ENCODE results near the gene TPK1.

DNA sequence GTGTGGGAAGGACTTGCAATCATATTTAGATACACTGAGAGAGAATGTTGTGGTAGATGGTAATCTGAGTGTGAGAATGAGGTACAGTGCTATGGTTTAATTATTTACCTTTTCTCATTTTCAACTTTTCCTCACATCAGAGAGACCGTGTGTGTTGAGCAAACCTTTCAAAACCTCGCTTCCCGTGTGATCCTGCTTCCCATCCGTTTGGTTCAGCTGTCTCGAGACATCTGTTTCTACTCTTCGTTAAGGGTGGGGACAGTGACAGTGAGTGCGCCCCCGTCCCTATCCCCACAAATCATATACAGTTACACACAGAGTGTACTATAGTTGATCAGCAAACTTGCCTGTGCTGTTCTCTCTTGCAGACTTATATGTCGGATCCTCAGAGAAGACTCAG lies 399.4 kb downstream of the TPK1 start:
- TF ChIP-seq, protein P1, sequence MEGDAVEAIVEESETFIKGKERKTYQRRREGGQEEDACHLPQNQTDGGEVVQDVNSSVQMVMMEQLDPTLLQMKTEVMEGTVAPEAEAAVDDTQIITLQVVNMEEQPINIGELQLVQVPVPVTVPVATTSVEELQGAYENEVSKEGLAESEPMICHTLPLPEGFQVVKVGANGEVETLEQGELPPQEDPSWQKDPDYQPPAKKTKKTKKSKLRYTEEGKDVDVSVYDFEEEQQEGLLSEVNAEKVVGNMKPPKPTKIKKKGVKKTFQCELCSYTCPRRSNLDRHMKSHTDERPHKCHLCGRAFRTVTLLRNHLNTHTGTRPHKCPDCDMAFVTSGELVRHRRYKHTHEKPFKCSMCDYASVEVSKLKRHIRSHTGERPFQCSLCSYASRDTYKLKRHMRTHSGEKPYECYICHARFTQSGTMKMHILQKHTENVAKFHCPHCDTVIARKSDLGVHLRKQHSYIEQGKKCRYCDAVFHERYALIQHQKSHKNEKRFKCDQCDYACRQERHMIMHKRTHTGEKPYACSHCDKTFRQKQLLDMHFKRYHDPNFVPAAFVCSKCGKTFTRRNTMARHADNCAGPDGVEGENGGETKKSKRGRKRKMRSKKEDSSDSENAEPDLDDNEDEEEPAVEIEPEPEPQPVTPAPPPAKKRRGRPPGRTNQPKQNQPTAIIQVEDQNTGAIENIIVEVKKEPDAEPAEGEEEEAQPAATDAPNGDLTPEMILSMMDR (conservative IDR thresholded peaks at IDR 0.05 in 1 of 2, IDR thresholded peaks at IDR 0.05 in 1 of 2; ENCODE audit: low read depth in 1 of 2, low read length in 2 of 2): no peak
- TF ChIP-seq EZH2 (IDR thresholded peaks at IDR 0.05; ENCODE audit: low read length, missing control alignments): no peak
